22Rv1 (cell line): ENCODE measurements around the gene VIPR2.

ENCODE experiments used
- CTCF ChIP-seq: fragments of 450-650 bp; IDR thresholded peaks from 2 replicates; pipeline ENCODE4 v1.5.1; 2017; ENCODE audit warnings: mild to moderate bottlenecking
- ZFX ChIP-seq: fragments of 450-650 bp; IDR thresholded peaks from 2 replicates; pipeline ENCODE4 v1.6.1; 2017; ENCODE audit warnings: antibody characterized with exemption, borderline replicate concordance

- TF ChIP-seq CTCF, result no peak
- no peak for TF ChIP-seq ZFX
Observed at GRCh38 chr7:159049266-159050025, 95.2 kb downstream of the VIPR2 start.
